HL-60 (cell line): ENCODE results near the gene MRGPRF.

Experiments used
- CTCF ChIP-seq: IDR thresholded peaks from one replicate; pipeline ENCODE4 v1.5.1; 2011; ENCODE audit warnings: low read length, control low read depth, inconsistent platforms; ENCODE audit not compliant: insufficient read depth
- GABPA ChIP-seq: IDR thresholded peaks from 2 replicates; pipeline ENCODE4 v1.6.1; 2012; ENCODE audit warnings: low read depth
- POLR2AphosphoS5 ChIP-seq: IDR thresholded peaks from 2 replicates; pipeline ENCODE4 v1.6.1; 2012; ENCODE audit warnings: low read depth
- REST ChIP-seq: IDR thresholded peaks from 2 replicates; pipeline ENCODE4 v1.6.1; 2012; ENCODE audit warnings: low read depth; ENCODE audit not compliant: insufficient replicate concordance
- SPI1 ChIP-seq: IDR thresholded peaks from 2 replicates; pipeline ENCODE4 v1.6.1; 2012; ENCODE audit warnings: low read depth, mild to moderate bottlenecking, borderline replicate concordance

GRCh38 chr11:68976095-68976494, 37.0 kb downstream of the MRGPRF start:
- no peak for TF ChIP-seq POLR2AphosphoS5
- TF ChIP-seq REST, result no peak
- TF ChIP-seq CTCF, result no peak
- no peak for TF ChIP-seq GABPA
- TF ChIP-seq SPI1, result no peak
